ENCODE data around the gene NDP.
"Not testable (repeated sequence)": the region's sequence is repeated elsewhere in the genome, so short reads cannot be mapped to it uniquely, and the experiment has no call there.

The NDP gene

DNA sequence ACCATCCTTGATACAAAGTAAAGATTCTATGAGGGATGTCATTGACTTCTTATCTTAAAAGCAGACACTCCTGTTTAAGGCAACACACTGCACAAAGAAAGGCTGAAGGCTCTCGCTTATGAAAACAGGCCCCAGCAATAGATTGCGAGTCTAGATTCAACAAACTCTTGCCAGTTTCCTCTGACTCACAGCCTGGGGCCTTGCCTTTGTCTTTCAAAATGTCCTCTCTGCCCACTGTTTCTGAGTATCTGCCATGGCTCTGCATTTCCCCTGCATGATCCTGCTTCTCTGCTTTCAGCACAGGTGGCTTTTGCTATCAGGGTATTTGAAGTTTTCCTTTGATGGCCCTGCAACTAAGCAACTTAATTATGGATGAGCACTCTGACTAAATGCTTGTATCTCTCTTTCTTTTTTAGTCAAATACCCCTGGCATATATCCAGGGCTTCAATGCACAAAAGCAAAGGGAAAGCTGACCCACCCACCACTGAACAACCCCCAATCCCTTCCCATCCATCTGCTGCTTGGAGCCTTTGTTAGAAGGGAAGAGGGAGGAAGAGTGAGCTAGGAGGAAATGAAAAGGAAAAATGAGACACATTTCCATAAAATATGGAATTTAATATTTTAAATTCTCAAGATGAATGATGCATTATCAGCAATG lies 32.2 kb downstream of the NDP start:
- TF ChIP-seq, protein P1, sequence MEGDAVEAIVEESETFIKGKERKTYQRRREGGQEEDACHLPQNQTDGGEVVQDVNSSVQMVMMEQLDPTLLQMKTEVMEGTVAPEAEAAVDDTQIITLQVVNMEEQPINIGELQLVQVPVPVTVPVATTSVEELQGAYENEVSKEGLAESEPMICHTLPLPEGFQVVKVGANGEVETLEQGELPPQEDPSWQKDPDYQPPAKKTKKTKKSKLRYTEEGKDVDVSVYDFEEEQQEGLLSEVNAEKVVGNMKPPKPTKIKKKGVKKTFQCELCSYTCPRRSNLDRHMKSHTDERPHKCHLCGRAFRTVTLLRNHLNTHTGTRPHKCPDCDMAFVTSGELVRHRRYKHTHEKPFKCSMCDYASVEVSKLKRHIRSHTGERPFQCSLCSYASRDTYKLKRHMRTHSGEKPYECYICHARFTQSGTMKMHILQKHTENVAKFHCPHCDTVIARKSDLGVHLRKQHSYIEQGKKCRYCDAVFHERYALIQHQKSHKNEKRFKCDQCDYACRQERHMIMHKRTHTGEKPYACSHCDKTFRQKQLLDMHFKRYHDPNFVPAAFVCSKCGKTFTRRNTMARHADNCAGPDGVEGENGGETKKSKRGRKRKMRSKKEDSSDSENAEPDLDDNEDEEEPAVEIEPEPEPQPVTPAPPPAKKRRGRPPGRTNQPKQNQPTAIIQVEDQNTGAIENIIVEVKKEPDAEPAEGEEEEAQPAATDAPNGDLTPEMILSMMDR (conservative IDR thresholded peaks at IDR 0.05; ENCODE audit: low read depth, low read length) = no peak
- peak; percentile 42 for DNase-seq (ENCODE audit: low read depth)
- no peak overlapping the region for H3K4me3 ChIP-seq (ENCODE audit: low read depth, low read length)

DNA sequence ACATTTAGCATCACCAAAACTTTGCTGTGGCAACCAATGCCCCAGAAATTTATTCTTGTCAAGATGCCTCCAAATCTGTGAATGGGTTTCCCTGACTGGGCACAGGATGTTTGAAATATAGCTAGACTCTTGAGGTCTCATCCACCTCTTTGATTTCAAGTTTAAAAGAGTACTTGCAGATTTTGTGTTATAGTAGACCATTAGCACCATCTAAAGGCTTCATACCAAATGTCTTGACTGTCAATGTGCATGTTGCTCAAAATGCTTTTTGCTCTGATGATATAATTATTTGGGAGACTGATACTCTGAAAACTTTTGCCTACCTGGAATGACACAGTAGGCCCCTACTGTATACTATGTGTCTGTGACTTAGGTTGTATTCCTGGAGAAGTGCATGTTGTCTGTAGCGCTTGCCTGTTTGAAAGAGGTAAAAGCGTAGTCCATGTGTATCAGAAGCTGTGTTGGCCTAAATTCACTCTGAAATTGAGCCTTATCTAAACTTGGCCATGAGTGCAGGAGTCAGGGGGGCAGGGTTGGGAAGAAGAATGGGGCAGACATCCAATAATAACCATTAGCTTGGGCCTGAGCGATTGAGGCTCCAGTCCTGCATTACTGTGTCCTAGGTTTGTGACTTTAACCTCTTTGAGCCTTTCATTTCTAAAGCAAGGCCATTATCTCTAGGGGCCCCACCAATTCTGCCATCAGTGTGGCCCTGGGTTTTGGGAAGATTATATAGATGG lies 33.8 kb downstream of the NDP start:
- no peak overlapping the region for H3K4me3 ChIP-seq (ENCODE audit: low read depth, low read length)
- TF ChIP-seq, protein P1 (conservative IDR thresholded peaks at IDR 0.05; ENCODE audit: low read depth, low read length) = no peak
- DNase-seq (ENCODE audit: low read depth) = peak; percentile 16

DNA sequence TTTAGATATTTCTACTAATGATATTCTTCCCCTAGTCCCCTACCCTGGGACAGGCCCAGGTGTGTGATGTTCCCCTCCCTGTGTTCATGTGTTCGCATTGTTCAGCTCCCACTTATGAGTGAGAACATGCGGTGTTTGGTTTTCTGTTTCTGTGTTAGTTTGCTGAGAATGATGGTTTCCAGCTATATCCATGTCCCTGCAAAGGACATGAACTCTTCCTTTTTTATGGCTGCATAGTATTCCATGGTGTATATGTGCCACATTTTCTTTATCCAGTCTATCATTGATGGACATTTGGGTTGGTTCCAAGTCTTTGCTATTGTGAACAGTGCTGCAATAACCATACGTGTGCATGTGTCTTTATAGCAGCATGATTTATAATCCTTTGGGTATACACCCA lies 51.2 kb downstream of the NDP start:
- H3K4me3 ChIP-seq (ENCODE audit: low read depth, low read length); DNase-seq (ENCODE audit: low read depth): not testable (repeated sequence)

DNA sequence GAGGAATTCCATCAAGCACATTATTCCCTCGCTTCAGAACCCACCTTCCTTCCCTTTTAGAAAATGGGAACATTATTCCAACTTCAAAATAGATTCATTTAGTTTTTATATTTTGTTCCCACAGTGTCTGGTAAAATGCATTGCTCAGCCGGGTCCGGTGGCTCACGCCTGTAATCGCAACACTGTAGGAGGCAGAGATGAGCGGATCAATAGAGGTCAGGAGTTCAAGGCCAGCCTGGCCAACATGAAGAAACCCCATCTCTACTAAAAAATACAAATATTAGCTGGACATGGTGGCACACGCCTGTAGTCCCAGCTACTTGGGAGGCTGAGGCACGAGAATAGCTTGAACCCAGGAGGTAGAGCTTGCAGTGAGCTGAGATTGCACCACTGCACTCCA lies 62.4 kb downstream of the NDP start:
- DNase-seq (ENCODE audit: low read depth); H3K4me3 ChIP-seq (ENCODE audit: low read depth, low read length): not testable (repeated sequence)

DNA sequence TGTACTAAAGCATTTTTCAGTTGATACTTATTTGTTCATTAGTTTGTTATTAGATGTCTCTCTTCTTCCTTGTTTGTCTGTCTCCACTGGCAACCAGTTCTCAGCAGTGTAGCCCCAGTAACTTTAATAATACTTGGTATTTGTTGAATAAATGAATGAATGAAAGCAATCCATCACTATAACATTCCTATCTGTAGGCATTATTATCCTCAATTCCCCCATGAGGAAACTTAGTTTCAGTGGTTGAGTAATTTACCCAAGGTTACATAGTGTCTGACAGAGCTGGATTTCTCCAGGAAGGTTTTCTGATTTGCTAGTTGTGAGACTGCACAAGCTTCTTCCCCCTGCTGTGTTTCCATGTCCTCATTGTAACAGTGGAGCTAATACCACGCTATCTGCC lies 63.2 kb downstream of the NDP start:
- TF ChIP-seq, protein P1 (conservative IDR thresholded peaks at IDR 0.05; ENCODE audit: low read depth, low read length) = no peak
- no peak overlapping the region for H3K4me3 ChIP-seq (ENCODE audit: low read depth, low read length)

DNA sequence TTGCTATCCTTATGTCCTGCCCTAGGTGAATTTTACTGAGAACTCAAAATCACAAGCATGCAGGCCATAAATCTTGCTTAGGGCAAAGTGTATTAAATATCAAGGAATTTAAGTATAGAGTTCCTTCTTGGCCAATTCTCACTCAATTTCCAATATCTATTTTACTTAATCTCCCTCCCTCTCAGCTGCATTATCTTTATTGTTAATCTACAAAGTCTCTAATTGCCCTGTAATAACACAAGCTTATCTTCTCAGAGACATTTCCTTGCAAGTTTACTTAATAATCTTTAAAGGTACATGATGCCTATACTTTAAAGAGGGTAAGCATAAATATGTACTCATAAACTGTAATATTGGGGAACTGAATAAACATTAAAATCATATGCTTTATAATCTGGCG lies 64.0 kb downstream of the NDP start:
- DNase-seq (ENCODE audit: low read depth) = no peak
- H3K4me3 ChIP-seq (ENCODE audit: low read depth, low read length) = no peak overlapping the region
- TF ChIP-seq, protein P1 (conservative IDR thresholded peaks at IDR 0.05; ENCODE audit: low read depth, low read length) = no peak

More for the DNA sequence above, 63.2 kb downstream of the NDP start:
- no peak for DNase-seq (ENCODE audit: low read depth)

DNA sequence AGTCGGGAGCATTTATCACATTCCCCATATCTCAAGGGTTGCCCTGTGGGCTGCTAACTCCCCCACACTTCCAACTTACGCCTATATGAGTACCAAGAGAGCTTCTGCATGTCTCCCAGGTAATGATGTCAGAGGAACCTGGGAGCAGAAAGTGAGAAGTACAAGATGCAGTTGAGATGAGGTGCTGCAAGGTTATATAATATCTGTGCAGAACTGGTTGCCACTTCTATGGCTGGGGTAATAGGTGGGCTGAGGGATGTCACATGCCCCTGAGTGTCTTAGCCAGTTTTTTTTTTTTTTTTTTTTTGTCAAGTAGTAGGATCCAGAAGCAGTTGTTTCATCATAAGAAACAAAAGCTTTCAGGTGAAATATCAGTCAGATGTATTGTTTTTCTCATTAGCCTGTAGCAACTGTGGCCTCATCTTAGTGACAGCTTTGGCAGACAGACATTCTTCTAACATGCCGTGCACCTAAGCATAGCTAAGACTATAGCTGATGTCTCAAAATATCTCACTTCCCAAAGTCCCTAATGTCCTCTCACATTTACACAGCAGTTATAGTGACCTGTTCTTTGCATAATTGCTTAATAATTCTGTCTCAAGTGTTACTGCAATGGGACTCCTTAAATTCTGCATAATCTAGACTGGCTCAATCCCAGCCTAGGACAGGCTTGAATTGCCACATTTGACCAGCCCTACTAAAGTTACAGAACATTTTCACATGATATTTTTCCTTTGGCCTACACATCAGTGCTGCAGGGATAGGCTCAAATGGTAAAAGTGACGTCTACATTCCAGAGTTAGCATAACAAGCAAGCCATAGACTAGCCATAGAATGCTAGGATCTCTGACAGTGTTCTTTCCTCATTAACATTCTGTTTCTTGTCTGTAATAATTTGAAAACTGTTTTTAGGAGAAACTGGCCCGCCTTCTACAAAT lies 73.0 kb downstream of the NDP start:
- H3K4me3 ChIP-seq (ENCODE audit: low read depth, low read length) = no peak overlapping the region
- TF ChIP-seq, protein P1 (conservative IDR thresholded peaks at IDR 0.05; ENCODE audit: low read depth, low read length) = no peak
- no peak for DNase-seq (ENCODE audit: low read depth)

Data from choroid plexus epithelial cell (primary cell).